ENCODE data around the gene GRIN2A.

- TF ChIP-seq ZNF274 (IDR thresholded peaks at IDR 0.05; ENCODE audit: low read depth, low read length) (no peak), YY1 (IDR thresholded peaks at IDR 0.05; ENCODE audit: insufficient read depth, insufficient read length) (no peak)
Observed at GRCh38 chr16:9953908-9954570, 228.2 kb downstream of the GRIN2A start.

All from NT2/D1 (cell line).